Measurements from ENCODE around the gene KCTD21.

- no peak for TF ChIP-seq CTCF (IDR thresholded peaks at IDR 0.05; ENCODE audit: poor library complexity)
- TF ChIP-seq EZH2phosphoT487 (IDR thresholded peaks at IDR 0.05; ENCODE audit: low read depth, severe bottlenecking, unreplicated experiment), result no peak
These were observed 23.1 kb upstream of the KCTD21 start for GRCh38 chr11:78211565-78211964.

All from hepatocyte (in vitro differentiated cells).